OCI-LY3 (cell line): Measurements from ENCODE around the gene RAPGEF5.

Experiments used
- EZH2phosphoT487 ChIP-seq: fragments of 200-600 bp; shearing (Covaris generic); IDR thresholded peaks from 2 replicates; pipeline ENCODE4 v1.6.1; 2018; ENCODE audit warnings: antibody characterized with exemption, mixed run types, low read depth
- TF ChIP-seq, protein P1 (sequence below): fragments of 200-600, 300-600 bp; sonication (generic); IDR thresholded peaks from 2 replicates; pipeline ENCODE4 v1.5.1; 2014; ENCODE audit warnings: antibody characterized with exemption, low read length, low read depth

DNA sequence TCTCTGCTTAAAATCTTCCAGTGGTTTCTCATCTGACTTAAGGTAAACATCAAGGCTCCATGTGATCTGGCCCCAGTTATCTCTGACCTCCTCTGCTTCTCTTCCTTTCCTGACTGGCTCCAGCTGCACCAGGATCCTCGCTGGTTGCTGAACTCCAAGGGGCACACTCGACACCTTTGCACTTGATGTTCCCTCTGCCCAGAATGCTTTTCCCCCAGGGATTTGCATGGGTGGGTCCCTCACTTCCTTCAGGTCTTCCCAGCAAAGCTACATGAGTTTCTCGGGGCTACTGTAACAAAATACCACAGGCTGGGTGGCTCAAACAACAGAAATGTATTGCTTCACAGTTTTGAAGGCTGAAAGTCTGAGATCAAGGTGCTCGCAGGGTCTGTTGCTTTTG, 245.3 kb downstream of the RAPGEF5 start:
- TF ChIP-seq, protein P1, sequence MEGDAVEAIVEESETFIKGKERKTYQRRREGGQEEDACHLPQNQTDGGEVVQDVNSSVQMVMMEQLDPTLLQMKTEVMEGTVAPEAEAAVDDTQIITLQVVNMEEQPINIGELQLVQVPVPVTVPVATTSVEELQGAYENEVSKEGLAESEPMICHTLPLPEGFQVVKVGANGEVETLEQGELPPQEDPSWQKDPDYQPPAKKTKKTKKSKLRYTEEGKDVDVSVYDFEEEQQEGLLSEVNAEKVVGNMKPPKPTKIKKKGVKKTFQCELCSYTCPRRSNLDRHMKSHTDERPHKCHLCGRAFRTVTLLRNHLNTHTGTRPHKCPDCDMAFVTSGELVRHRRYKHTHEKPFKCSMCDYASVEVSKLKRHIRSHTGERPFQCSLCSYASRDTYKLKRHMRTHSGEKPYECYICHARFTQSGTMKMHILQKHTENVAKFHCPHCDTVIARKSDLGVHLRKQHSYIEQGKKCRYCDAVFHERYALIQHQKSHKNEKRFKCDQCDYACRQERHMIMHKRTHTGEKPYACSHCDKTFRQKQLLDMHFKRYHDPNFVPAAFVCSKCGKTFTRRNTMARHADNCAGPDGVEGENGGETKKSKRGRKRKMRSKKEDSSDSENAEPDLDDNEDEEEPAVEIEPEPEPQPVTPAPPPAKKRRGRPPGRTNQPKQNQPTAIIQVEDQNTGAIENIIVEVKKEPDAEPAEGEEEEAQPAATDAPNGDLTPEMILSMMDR: no peak
- TF ChIP-seq EZH2phosphoT487: no peak
